Transverse colon (tissue), 4 donors: ENCODE data around the gene STING1.

ENCODE experiments used
- CTCF ChIP-seq, 5 experiments: fragments of 200-600 bp in 3 of 5; fragments of 450-650 bp in 2 of 5; sonication (generic) in 3 of 5; IDR thresholded peaks; 1 replicate in 2 of 5; 2 replicates in 3 of 5; pipeline ENCODE4 v1.5.1; 2016 to 2017; ENCODE audit warnings: antibody characterized with exemption in 5 of 5, inconsistent platforms in 3 of 5, mild to moderate bottlenecking in 2 of 5, moderate library complexity in 1 of 5
- EP300 ChIP-seq: sonication (generic); formaldehyde crosslinking; IDR thresholded peaks from one replicate; pipeline ENCODE4 v1.6.1; 2017; ENCODE audit warnings: antibody characterized with exemption, low read depth
- POLR2A ChIP-seq: fragments of 450-650 bp; IDR thresholded peaks from one replicate; pipeline ENCODE4 v1.6.1; 2016; ENCODE audit warnings: antibody characterized with exemption, mild to moderate bottlenecking, moderate library complexity
- POLR2AphosphoS5 ChIP-seq, 3 donors: sonication (generic); formaldehyde crosslinking; IDR thresholded peaks; one replicate each; pipeline ENCODE4 v1.6.1; 2016; ENCODE audit warnings: antibody characterized with exemption in 3 of 3

GRCh38 chr5:139475865-139476617, 6.5 kb downstream of the STING1 start:
- no peak for TF ChIP-seq CTCF (IDR thresholded peaks at IDR 0.05)
- TF ChIP-seq POLR2AphosphoS5 (IDR thresholded peaks at IDR 0.05), result no peak
- no peak for TF ChIP-seq EP300
- TF ChIP-seq POLR2A, result no peak
